Measurements from ENCODE around the gene PRKCH. TPM values are rescaled to one million over a fixed set of nuclear protein-coding genes. Genes with fewer than 3 reads are reported as not detected.

Gene PRKCH
- total and polyA plus RNA-seq, 10 of the 15 experiments (the other 5 are each of a cell fraction or from before 2014, with no cell fraction given): 10.7 to 140 (median 33.2) TPM

DNA sequence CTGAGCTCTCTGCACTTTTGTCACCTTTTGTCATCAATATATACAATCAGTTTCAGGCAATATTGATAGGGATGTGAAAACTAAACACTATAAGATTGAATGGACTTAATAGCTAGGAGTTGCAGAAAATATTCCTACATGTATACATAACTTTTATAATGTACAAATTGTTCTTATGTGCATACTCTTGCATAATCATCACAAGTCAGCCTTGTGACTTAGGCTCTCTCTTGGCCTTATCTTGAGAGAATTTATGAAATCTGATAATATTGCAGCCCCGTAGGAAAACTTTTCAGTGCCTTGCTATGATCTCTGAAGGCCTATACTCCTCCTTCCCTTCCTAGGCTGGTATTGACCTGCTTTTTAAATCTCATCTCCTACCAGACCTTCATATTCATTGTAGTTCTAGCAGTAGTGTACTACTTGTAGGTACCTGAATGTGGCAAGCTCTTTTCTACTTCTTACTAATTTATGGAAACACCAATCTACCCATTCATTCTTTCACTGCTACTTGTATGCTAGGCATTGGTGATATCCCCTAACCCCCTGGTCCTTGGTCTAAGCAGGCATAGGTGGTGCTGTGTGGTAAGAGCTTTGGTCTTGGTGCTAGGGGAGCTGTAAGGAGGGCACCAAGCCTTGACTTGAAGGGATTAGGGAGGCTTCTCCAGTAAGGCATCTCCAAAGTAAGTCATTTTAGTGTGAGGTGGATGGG is 100.0 kb downstream of the PRKCH start (continued):
- TF ChIP-seq, protein P1, sequence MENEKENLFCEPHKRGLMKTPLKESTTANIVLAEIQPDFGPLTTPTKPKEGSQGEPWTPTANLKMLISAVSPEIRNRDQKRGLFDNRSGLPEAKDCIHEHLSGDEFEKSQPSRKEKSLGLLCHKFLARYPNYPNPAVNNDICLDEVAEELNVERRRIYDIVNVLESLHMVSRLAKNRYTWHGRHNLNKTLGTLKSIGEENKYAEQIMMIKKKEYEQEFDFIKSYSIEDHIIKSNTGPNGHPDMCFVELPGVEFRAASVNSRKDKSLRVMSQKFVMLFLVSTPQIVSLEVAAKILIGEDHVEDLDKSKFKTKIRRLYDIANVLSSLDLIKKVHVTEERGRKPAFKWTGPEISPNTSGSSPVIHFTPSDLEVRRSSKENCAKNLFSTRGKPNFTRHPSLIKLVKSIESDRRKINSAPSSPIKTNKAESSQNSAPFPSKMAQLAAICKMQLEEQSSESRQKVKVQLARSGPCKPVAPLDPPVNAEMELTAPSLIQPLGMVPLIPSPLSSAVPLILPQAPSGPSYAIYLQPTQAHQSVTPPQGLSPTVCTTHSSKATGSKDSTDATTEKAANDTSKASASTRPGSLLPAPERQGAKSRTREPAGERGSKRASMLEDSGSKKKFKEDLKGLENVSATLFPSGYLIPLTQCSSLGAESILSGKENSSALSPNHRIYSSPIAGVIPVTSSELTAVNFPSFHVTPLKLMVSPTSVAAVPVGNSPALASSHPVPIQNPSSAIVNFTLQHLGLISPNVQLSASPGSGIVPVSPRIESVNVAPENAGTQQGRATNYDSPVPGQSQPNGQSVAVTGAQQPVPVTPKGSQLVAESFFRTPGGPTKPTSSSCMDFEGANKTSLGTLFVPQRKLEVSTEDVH (IDR thresholded peaks at IDR 0.05; ENCODE audit: low read depth, partially characterized antibody): no peak
- no peak for TF ChIP-seq MYC (IDR thresholded peaks at IDR 0.05; ENCODE audit: insufficient read depth, insufficient read length, insufficient replicate concordance, low read length, severe bottlenecking)
- no peak for TF ChIP-seq RBBP5 (conservative IDR thresholded peaks at IDR 0.05)
- TF ChIP-seq, protein P2, sequence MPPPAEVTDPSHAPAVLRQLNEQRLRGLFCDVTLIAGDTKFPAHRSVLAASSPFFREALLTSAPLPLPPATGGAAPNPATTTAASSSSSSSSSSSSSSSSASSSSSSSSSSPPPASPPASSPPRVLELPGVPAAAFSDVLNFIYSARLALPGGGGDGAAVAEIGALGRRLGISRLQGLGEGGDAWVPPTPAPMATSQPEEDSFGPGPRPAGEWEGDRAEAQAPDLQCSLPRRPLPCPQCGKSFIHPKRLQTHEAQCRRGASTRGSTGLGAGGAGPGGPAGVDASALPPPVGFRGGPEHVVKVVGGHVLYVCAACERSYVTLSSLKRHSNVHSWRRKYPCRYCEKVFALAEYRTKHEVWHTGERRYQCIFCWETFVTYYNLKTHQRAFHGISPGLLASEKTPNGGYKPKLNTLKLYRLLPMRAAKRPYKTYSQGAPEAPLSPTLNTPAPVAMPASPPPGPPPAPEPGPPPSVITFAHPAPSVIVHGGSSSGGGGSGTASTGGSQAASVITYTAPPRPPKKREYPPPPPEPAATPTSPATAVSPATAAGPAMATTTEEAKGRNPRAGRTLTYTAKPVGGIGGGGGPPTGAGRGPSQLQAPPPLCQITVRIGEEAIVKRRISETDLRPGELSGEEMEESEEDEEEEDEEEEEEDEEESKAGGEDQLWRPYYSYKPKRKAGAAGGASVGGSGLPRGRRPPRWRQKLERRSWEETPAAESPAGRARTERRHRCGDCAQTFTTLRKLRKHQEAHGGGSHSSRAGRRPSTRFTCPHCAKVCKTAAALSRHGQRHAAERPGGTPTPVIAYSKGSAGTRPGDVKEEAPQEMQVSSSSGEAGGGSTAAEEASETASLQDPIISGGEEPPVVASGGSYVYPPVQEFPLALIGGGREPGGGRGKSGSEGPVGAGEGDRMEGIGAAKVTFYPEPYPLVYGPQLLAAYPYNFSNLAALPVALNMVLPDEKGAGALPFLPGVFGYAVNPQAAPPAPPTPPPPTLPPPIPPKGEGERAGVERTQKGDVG (CRISPR knock-in tag; IDR thresholded peaks at IDR 0.05): no peak
- TF ChIP-seq MYB (IDR thresholded peaks at IDR 0.05; ENCODE audit: borderline replicate concordance, low read depth, low read length): no peak
- no peak for TF ChIP-seq MEF2A (IDR thresholded peaks at IDR 0.05; ENCODE audit: insufficient read depth, low read depth, low read length)
- no peak for TF ChIP-seq SIN3A (IDR thresholded peaks at IDR 0.05; ENCODE audit: low read depth, low read length)
- no peak for TF ChIP-seq PML (IDR thresholded peaks at IDR 0.05; ENCODE audit: low read length)
- no peak for TF ChIP-seq ESRRA (IDR thresholded peaks at IDR 0.05; ENCODE audit: low read length)
- no peak for TF ChIP-seq RUNX3 (IDR thresholded peaks at IDR 0.05; ENCODE audit: low read length)
- no peak for TF ChIP-seq ETV6 (conservative IDR thresholded peaks at IDR 0.05 in 1 of 2, IDR thresholded peaks at IDR 0.05 in 1 of 2; ENCODE audit: borderline replicate concordance in 1 of 2, low read depth in 1 of 2)

Measured in GM12878 (cell line).